Type B pancreatic cell (in vitro differentiated cells): Measurements from ENCODE around the gene KRT13. TPM values are rescaled to one million over a fixed set of nuclear protein-coding genes. Genes with fewer than 3 reads are reported as not detected.

Experiments
- DNase-seq: peaks from one replicate; pipeline ENCODE4 v3.0.0; 2021; ENCODE audit warnings: mixed read lengths; ENCODE audit not compliant: unreplicated experiment; ENCODE audit errors: extremely low spot score
- H3K27ac Mint-ChIP-seq: 2 replicates; pipeline ENCODE4 v1.8.0; 2021; ENCODE audit warnings: mild to moderate bottlenecking, mixed read lengths
- H3K27me3 Mint-ChIP-seq: 2 replicates; pipeline ENCODE4 v1.8.0; 2021; ENCODE audit warnings: mixed read lengths
- H3K36me3 Mint-ChIP-seq: 2 replicates; pipeline ENCODE4 v1.8.0; 2021; ENCODE audit warnings: mixed read lengths
- H3K4me1 Mint-ChIP-seq: one replicate; pipeline ENCODE4 v1.8.0; 2021; ENCODE audit warnings: mixed read lengths; ENCODE audit not compliant: unreplicated experiment
- H3K4me3 Mint-ChIP-seq: 2 replicates; pipeline ENCODE4 v1.8.0; 2021; ENCODE audit warnings: mild to moderate bottlenecking, mixed read lengths
- H3K9me3 Mint-ChIP-seq: 2 replicates; pipeline ENCODE4 v1.8.0; 2021; ENCODE audit warnings: mixed read lengths
- total RNA-seq: library from RNA; stranded (reverse); gene quantifications from 2 replicates; pipeline ENCODE4 v1.2.1, GENCODE V29; 2021; ENCODE audit warnings: low replicate concordance
- TF ChIP-seq, protein P1 (sequence below): fragments of 200-600 bp; sonication (generic); conservative IDR thresholded peaks from 2 replicates; pipeline ENCODE4 v1.5.0; 2021; ENCODE audit warnings: antibody characterized with exemption, mild to moderate bottlenecking

KRT13 gene
- total RNA-seq, 1 donor from 2014 or later, result 869 TPM

DNA sequence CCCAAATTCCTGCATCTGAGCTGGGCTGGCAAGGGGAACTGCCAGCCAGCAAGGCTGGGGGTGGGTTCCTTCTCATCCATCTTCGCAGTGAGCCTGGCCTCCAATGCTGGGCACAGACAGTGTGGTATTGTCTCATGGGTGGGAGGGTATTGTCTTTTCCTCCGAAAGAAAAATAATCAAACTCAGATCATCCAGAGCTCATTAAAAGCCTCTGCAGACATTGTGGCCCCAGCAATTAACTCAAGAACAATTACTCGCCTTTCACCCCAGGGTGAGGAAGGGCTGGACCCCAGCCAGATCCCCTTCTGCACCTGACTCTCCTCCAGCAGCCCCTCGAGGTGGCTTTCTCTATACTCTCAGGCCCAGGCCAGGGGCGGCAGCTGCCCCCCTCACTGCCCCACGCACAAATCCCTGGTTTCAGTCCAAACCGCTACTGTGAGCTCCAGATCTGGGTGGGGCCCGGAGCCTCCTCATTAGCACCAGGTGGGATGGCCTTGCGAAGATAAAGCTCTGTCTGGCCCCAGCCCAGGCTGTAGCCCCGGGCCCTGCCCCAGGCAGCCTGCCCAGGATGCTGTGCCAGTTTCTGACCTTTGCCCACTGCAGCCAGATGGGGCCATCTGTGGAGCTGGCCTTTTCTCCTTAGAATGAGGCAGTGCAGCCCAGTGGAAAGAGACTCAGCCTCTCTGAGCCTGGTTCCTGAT, 15.6 kb upstream of the KRT13 start:
- DNase-seq, result no peak
- peaks cover 10% of the 10 kb centered on the region for H3K27me3 Mint-ChIP-seq
- peak overlapping the region; percentile 89 for H3K4me3 Mint-ChIP-seq
- no peaks in the 10 kb centered on the region for H3K9me3 Mint-ChIP-seq
- H3K27ac Mint-ChIP-seq, result peak overlapping the region; percentile 99
- peaks cover 24% of the 10 kb centered on the region for H3K4me1 Mint-ChIP-seq
- peaks cover 15% of the 10 kb centered on the region for H3K36me3 Mint-ChIP-seq
- TF ChIP-seq, protein P1, sequence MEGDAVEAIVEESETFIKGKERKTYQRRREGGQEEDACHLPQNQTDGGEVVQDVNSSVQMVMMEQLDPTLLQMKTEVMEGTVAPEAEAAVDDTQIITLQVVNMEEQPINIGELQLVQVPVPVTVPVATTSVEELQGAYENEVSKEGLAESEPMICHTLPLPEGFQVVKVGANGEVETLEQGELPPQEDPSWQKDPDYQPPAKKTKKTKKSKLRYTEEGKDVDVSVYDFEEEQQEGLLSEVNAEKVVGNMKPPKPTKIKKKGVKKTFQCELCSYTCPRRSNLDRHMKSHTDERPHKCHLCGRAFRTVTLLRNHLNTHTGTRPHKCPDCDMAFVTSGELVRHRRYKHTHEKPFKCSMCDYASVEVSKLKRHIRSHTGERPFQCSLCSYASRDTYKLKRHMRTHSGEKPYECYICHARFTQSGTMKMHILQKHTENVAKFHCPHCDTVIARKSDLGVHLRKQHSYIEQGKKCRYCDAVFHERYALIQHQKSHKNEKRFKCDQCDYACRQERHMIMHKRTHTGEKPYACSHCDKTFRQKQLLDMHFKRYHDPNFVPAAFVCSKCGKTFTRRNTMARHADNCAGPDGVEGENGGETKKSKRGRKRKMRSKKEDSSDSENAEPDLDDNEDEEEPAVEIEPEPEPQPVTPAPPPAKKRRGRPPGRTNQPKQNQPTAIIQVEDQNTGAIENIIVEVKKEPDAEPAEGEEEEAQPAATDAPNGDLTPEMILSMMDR, result no peak

DNA sequence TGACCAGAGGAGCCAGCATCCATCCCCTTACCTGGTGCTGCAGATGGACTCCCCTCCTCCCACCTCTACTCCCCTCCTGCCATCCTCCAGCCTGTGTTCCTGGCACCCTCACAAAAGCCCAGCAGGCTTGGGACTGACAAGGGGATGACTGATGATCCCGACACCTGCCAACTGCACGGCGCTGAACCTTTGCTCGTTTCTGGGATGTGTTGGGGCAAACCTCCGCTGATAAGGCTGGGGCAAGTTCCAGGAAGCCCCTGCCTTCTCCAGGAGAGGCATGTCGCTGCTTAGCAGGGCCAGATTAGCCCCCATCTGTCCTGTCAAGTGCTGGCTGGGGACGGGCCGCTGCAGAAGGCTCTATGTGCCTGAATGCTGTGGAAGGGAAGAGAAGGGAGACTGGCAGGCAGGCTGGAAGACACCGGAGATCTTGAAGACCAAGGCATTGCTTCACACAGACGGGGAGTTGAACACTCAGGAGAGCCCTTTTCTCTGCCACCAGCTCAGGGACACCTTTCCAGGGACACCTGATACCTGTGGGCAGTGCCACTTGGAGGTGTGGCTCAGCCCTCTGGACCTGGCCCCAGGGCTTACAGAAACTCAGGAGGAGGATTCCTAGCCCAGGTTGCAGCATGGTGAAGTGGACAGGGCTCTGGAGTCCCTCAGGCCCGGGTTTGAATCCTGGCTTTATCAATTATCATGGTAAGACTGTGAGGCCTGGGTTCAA, 14.3 kb upstream of the KRT13 start:
- Mint-ChIP-seq H3K27ac (peak overlapping the region; percentile 93), H3K27me3 (peaks cover 4% of the 10 kb centered on the region), H3K36me3 (peaks cover 6% of the 10 kb centered on the region), H3K4me3 (peak overlapping the region; percentile 76), H3K9me3 (no peaks in the 10 kb centered on the region), H3K4me1 (peaks cover 20% of the 10 kb centered on the region)
- TF ChIP-seq, protein P1, result no peak
- DNase-seq, result no peak

DNA sequence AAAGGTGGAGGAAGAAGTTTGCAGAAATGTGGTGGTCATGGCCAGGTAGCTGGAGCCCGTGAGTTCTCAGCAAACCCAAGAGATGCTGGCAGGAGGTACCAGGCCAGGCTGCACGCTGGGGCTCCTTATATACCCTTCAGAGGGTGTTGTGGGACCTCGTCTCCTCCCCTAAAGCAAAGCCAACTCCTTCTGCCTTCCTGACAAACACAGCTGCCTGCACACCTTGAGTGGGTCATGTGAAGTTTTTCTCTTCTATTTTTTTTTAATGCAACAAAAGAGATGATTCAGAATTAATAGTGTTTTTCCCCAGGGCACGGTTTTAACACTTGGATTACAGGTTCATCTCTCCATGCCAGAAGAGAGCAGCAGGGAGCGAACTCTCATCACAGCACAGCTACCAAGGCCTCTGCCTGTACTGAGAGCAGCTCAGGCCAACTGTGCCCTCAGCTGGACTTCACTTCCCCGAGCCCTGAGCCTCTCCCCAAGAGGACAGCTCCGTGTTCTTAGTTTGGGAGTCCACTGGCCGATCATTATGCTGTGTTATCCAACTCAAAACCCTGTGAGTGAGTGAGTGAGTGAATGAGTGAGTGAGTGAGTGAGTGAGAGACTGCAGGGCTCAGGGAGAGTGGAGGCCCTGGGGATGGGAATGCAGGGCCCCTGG, 13.5 kb upstream of the KRT13 start, which contains the start of gene KRT15:
KRT15 (minus strand) TSS at position 102 of the 661 bp plus-strand sequence; CDS start at position 39, 63 bp downstream.
- Mint-ChIP-seq H3K36me3 (peaks cover 4% of the 10 kb centered on the region), H3K4me1 (peaks cover 20% of the 10 kb centered on the region), H3K9me3 (no peaks in the 10 kb centered on the region), H3K27ac (peak within 1 kb of the TSS; percentile 93), H3K4me3 (peak within 1 kb of the TSS; percentile 76), H3K27me3 (peaks cover 4% of the 10 kb centered on the region)
- TF ChIP-seq, protein P1, result no peak
- DNase-seq, result no peak

DNA sequence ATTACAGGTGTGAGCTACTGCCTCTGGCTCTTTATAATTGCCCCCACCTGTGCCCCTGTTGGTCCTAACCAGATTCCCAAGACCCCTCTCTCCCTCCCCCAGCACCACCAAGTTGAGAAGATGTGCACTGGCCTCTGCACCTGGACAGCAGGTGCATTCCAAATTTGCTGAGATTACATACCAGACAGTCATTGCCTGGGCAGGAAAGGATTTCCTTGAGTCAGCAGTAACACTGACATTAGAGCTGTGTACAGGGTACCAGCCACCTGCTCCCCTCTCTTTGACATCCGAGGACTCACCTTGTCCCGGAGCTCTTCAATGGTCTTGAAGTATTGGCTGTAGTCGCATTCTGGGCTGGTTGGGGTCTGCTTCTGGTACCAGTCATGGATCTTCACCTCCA, 12.6 kb upstream of the KRT13 start:
- DNase-seq, result no peak
- Mint-ChIP-seq H3K4me3 (peak overlapping the region; percentile 76), H3K4me1 (peaks cover 20% of the 10 kb centered on the region), H3K9me3 (no peaks in the 10 kb centered on the region), H3K27me3 (peaks cover 4% of the 10 kb centered on the region), H3K27ac (peak overlapping the region; percentile 66), H3K36me3 (peaks cover 1% of the 10 kb centered on the region)
- TF ChIP-seq, protein P1, result no peak

DNA sequence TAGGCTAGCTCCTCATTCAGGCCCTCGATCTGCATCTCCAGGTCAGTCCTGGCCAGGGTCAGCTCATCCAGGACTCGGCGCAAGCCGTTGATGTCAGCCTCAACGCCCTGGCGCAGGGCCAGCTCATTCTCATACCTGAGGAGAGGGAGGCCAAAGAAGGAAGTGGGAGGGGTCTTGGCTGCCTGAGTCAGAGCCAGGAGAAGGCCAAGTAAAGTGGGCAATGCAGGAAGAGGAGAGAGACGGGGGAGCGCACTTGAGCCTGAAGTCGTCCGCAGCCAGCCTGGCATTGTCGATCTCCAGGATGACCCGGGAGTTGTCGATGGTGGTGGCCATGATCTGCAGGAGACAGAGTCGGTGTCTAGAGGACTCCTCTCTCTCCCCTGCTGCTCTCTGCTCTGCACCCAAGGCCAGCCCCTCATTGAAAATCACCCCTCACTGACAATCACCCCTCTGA, 11.4 kb upstream of the KRT13 start:
- Mint-ChIP-seq H3K4me1 (peaks cover 24% of the 10 kb centered on the region), H3K4me3 (peak overlapping the region; percentile 76)

More for the DNA sequence above, 11.4 kb upstream of the KRT13 start:
- no peaks in the 10 kb centered on the region for H3K9me3 Mint-ChIP-seq
- no peaks in the 10 kb centered on the region for H3K36me3 Mint-ChIP-seq
- TF ChIP-seq, protein P1, result no peak
- H3K27me3 Mint-ChIP-seq, result peaks cover 3% of the 10 kb centered on the region
- no peak for DNase-seq
- H3K27ac Mint-ChIP-seq, result no peak overlapping the region
